ENCODE measurements around the gene DICER1. TPM values are rescaled to one million over a fixed set of nuclear protein-coding genes. Genes with fewer than 3 reads are reported as not detected.

Gene DICER1
- total RNA-seq, 1 experiment from 2014 or later, result 57.3 TPM

DNA sequence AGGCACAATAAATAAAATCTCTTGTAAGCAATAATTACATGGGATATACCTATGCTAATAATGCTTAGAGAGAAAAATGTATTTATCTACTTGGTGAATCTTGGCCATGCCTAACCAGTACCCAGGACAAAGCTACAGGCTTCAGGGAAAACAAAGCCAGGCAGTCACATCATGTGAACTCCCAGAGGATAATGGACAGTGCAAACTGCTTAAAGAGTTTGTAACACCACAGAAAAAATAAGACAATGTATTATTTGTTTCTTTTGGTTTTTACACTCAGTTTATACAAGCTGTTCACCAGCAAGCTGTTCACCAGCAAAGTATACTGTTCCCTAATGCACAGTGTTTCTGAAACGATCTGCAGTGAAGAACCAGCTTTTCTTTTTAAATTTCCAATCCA is 38.0 kb downstream of the DICER1 start:
- Mint-ChIP-seq H3K4me3 (ENCODE audit: unreplicated experiment) (no peak overlapping the region), H3K27ac (ENCODE audit: unreplicated experiment) (no peak overlapping the region), H3K36me3 (ENCODE audit: insufficient read depth, unreplicated experiment) (peaks cover 36% of the 10 kb centered on the region), H3K4me1 (ENCODE audit: low read depth, unreplicated experiment) (no peaks in the 10 kb centered on the region), H3K27me3 (ENCODE audit: insufficient read depth, unreplicated experiment) (no peaks in the 10 kb centered on the region), H3K9me3 (ENCODE audit: unreplicated experiment) (no peaks in the 10 kb centered on the region)
- Histone ChIP-seq H3K4me1 (no peaks in the 10 kb centered on the region), H3K9me3 (no peaks in the 10 kb centered on the region), H3K4me3 (ENCODE audit: low read depth, low read length) (no peak overlapping the region), H3K36me3 (ENCODE audit: control insufficient read depth, insufficient read depth, low read length) (no peaks in the 10 kb centered on the region; the same call in 1 of the 2 replicates), H3K27me3 (replicated peaks; ENCODE audit: control insufficient read depth, insufficient read depth, low read length) (no peaks in the 10 kb centered on the region)
- no peak for DNase-seq
- TF ChIP-seq, protein P1, sequence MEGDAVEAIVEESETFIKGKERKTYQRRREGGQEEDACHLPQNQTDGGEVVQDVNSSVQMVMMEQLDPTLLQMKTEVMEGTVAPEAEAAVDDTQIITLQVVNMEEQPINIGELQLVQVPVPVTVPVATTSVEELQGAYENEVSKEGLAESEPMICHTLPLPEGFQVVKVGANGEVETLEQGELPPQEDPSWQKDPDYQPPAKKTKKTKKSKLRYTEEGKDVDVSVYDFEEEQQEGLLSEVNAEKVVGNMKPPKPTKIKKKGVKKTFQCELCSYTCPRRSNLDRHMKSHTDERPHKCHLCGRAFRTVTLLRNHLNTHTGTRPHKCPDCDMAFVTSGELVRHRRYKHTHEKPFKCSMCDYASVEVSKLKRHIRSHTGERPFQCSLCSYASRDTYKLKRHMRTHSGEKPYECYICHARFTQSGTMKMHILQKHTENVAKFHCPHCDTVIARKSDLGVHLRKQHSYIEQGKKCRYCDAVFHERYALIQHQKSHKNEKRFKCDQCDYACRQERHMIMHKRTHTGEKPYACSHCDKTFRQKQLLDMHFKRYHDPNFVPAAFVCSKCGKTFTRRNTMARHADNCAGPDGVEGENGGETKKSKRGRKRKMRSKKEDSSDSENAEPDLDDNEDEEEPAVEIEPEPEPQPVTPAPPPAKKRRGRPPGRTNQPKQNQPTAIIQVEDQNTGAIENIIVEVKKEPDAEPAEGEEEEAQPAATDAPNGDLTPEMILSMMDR (IDR thresholded peaks at IDR 0.05; ENCODE audit: insufficient read depth in 1 of 2, low read depth in 1 of 2, low read length in 1 of 2, severe bottlenecking in 1 of 2, unreplicated experiment in 1 of 2), result no peak
- CTCF ChIA-PET, result no interaction called here
- POLR2A ChIA-PET, result no interaction called here
- BruUV-seq (replicated peaks), result no TSS peak
- intact Hi-C loops (cut with micrococcal nuclease; ENCODE audit: unreplicated experiment), result no loop called here

DNA sequence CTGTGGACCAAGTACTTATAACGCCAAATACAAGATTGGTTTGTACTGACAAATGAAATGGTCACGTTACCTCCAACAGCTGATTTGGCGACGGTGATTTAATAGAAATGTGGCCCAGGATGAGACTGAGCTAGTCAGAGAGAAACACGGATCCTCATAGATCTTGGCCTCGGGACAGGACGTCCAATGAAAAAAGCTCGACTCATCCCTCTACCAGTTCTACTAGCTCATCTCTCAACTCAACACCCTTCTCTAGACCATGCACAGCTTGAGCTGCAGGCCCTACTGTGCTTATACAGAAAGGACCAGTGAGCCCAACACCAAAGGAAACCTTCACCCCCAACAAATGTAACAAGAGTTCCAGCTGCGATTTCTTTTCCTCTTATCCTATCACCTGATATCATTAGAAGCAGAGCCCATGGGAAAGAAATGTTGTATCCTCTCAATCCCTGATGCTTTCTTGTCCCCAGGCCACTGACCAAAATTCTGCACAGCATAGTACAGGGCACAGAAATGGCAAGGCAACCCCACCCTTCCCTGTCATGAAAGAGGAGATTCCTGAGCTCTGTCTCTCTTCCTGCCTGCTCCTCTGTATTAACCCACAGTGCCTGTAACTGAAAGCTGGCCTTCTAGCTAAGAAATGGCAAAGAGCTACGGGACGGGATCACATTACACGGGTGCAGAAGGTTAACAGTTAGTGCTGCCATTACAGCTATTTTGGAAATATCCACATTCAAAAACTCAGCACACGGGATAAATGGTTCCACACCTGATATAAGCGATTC is 39.2 kb downstream of the DICER1 start:
- H3K27me3 Mint-ChIP-seq (ENCODE audit: insufficient read depth, unreplicated experiment), result no peaks in the 10 kb centered on the region
- H3K4me1 ChIP-seq, result no peaks in the 10 kb centered on the region
- no peak overlapping the region for H3K27ac Mint-ChIP-seq (ENCODE audit: unreplicated experiment)
- TF ChIP-seq, protein P1 (IDR thresholded peaks at IDR 0.05; ENCODE audit: insufficient read depth in 1 of 2, low read depth in 1 of 2, low read length in 1 of 2, severe bottlenecking in 1 of 2, unreplicated experiment in 1 of 2), result no peak
- H3K27me3 ChIP-seq (replicated peaks; ENCODE audit: control insufficient read depth, insufficient read depth, low read length), result no peaks in the 10 kb centered on the region
- ChIA-PET CTCF (no interaction called here), POLR2A (no interaction called here)
- no peaks in the 10 kb centered on the region; the same call in 1 of the 2 replicates for H3K36me3 ChIP-seq (ENCODE audit: control insufficient read depth, insufficient read depth, low read length)
- H3K4me3 Mint-ChIP-seq (ENCODE audit: unreplicated experiment), result no peak overlapping the region
- DNase-seq, result no peak
- no peak overlapping the region for H3K4me3 ChIP-seq (ENCODE audit: low read depth, low read length)
- peaks cover 24% of the 10 kb centered on the region for H3K36me3 Mint-ChIP-seq (ENCODE audit: insufficient read depth, unreplicated experiment)
- no peaks in the 10 kb centered on the region for H3K9me3 Mint-ChIP-seq (ENCODE audit: unreplicated experiment)
- intact Hi-C loops (cut with micrococcal nuclease; ENCODE audit: unreplicated experiment), result no loop called here
- no peaks in the 10 kb centered on the region for H3K9me3 ChIP-seq
- no peaks in the 10 kb centered on the region for H3K4me1 Mint-ChIP-seq (ENCODE audit: low read depth, unreplicated experiment)
- BruUV-seq (replicated peaks), result no TSS peak

DNA sequence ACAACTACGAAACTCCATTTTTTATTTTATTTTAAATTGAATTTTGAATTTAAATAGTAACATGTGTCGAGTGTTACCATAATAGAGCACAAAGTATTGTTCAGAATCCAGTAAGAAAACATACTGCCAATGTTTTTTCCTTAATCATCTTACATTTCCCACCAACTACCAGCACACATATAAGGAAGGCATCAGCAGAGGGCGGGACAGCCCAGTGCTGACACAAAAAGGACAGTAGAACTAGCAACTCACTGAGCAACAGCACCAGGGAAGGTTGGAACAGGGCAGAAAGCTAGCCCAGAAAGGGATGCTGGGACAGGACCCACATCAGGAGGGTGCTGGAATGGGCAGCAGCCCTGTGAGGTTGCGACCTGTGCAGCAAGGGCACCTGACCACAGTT is 43.9 kb downstream of the DICER1 start:
- H3K27ac Mint-ChIP-seq (ENCODE audit: unreplicated experiment), result no peak overlapping the region
- H3K27me3 Mint-ChIP-seq (ENCODE audit: insufficient read depth, unreplicated experiment), result no peaks in the 10 kb centered on the region
- no peak overlapping the region for H3K4me3 Mint-ChIP-seq (ENCODE audit: unreplicated experiment)
- Histone ChIP-seq H3K4me3 (ENCODE audit: low read depth, low read length) (no peak overlapping the region), H3K36me3 (ENCODE audit: control insufficient read depth, insufficient read depth, low read length) (peaks cover 2% of the 10 kb centered on the region), H3K27me3 (replicated peaks; ENCODE audit: control insufficient read depth, insufficient read depth, low read length) (no peaks in the 10 kb centered on the region), H3K4me1 (no peaks in the 10 kb centered on the region), H3K9me3 (no peaks in the 10 kb centered on the region)
- intact Hi-C loops (cut with micrococcal nuclease; ENCODE audit: unreplicated experiment), result no loop called here
- POLR2A ChIA-PET, result no interaction called here
- CTCF ChIA-PET, result no interaction called here
- no peaks in the 10 kb centered on the region for H3K4me1 Mint-ChIP-seq (ENCODE audit: low read depth, unreplicated experiment)
- no peaks in the 10 kb centered on the region for H3K9me3 Mint-ChIP-seq (ENCODE audit: unreplicated experiment)
- DNase-seq, result no peak
- TF ChIP-seq, protein P1 (IDR thresholded peaks at IDR 0.05; ENCODE audit: insufficient read depth in 1 of 2, low read depth in 1 of 2, low read length in 1 of 2, severe bottlenecking in 1 of 2, unreplicated experiment in 1 of 2), result no peak
- no TSS peak for BruUV-seq (replicated peaks)
- H3K36me3 Mint-ChIP-seq (ENCODE audit: insufficient read depth, unreplicated experiment), result peaks cover 32% of the 10 kb centered on the region

Data from Caco-2 (cell line).